ENCODE results near the gene ISX. TPM values are rescaled to one million over a fixed set of nuclear protein-coding genes. Genes with fewer than 3 reads are reported as not detected.
"Not testable (repeated sequence)": the region's sequence is repeated elsewhere in the genome, so short reads cannot be mapped to it uniquely, and the experiment has no call there.

Gene ISX
- total RNA-seq, 1 experiment from 2014 or later = not detected

GRCh38 chr22:35023692-35024363 lies 42.1 kb upstream of the ISX start (continued):
- TF ChIP-seq IRF1 (CRISPR knock-in tag; IDR thresholded peaks at IDR 0.05) = no peak
- no peak for TF ChIP-seq JAZF1 (CRISPR knock-in tag; IDR thresholded peaks at IDR 0.05)
- TF ChIP-seq NR3C1 (CRISPR knock-in tag; conservative IDR thresholded peaks at IDR 0.05; ENCODE audit: low read depth) = no peak
- no peak for TF ChIP-seq NFYB (CRISPR knock-in tag; conservative IDR thresholded peaks at IDR 0.05; ENCODE audit: low read depth)
- no peak for TF ChIP-seq NFATC4 (CRISPR knock-in tag; IDR thresholded peaks at IDR 0.05)
- TF ChIP-seq SMAD4 (CRISPR knock-in tag; IDR thresholded peaks at IDR 0.05) = no peak

GRCh38 chr22:35024364-35024692 lies 41.6 kb upstream of the ISX start:
- H3K27me3 Mint-ChIP-seq (ENCODE audit: low read depth) = peaks cover 15% of the 10 kb centered on the region
- no peak for DNase-seq (ENCODE audit: low spot score)
- ATAC-seq = peak; percentile 46; the same call in 1 of the 2 replicates
- TF ChIP-seq IRF1 (CRISPR knock-in tag; IDR thresholded peaks at IDR 0.05) (no peak), AFF4 (CRISPR knock-in tag; IDR thresholded peaks at IDR 0.05; ENCODE audit: borderline replicate concordance) (no peak), E2F5 (CRISPR knock-in tag; IDR thresholded peaks at IDR 0.05) (0 out of 2 replicates have a peak, but pooled peaks have one; percentile 20), ETV6 (CRISPR knock-in tag; IDR thresholded peaks at IDR 0.05) (no peak), OVOL2 (CRISPR knock-in tag; IDR thresholded peaks at IDR 0.05; ENCODE audit: borderline replicate concordance) (no peak), CTCF (IDR thresholded peaks at IDR 0.05) (no peak; the same call in 1 of the 2 replicates), E2F1 (CRISPR knock-in tag; IDR thresholded peaks at IDR 0.05) (no peak)
- ChIA-PET POLR2A (interaction anchor here (1.0 kb wide), 1 partner anchor 610 kb away, joined by 3 read pairs; no protein-coding TSS in a partner anchor), CTCF (interaction anchor here (0.6 to 2.8 kb wide), 26 partner anchors 9 to 649 kb away, joined by 3 to 34 read pairs (median 4); no protein-coding TSS in a partner anchor)
- H3K4me3 Mint-ChIP-seq = peak overlapping the region; percentile 69
- no peaks in the 10 kb centered on the region for H3K36me3 Mint-ChIP-seq
- H3K27ac Mint-ChIP-seq = no peak overlapping the region; the same call in 1 of the 2 replicates
- H3K4me1 Mint-ChIP-seq = peaks cover 12% of the 10 kb centered on the region
- 0 out of 2 replicates have a peak, but pooled peaks cover 7% of the 10 kb centered on the region for H3K9me3 Mint-ChIP-seq

GRCh38 chr22:35030112-35030511 lies 35.8 kb upstream of the ISX start:
- H3K27ac Mint-ChIP-seq; H3K36me3 Mint-ChIP-seq; H3K4me1 Mint-ChIP-seq; DNase-seq (ENCODE audit: low spot score); ATAC-seq; POLR2A ChIA-PET; H3K9me3 Mint-ChIP-seq; H3K4me3 Mint-ChIP-seq; H3K27me3 Mint-ChIP-seq (ENCODE audit: low read depth): not testable (repeated sequence)
- CTCF ChIA-PET = interaction anchor here (1.6 to 2.8 kb wide), 3 partner anchors 111 to 201 kb away, joined by 4 to 8 read pairs (median 6); no protein-coding TSS in a partner anchor

All from WTC11 (cell line).